AG10803 (cell line): Measurements from ENCODE around the gene PLEKHA8.

ENCODE experiments used
- DNase-seq: peaks from one replicate; pipeline ENCODE4 v3.0.0; 2010; ENCODE audit warnings: low read depth
- H3K4me3 ChIP-seq: 2 replicates; pipeline ENCODE4 v1.5.1; 2011; ENCODE audit warnings: mild to moderate bottlenecking, low read length, control low read depth
- CTCF ChIP-seq: conservative IDR thresholded peaks from 2 replicates; pipeline ENCODE4 v1.5.1; 2011; ENCODE audit warnings: mild to moderate bottlenecking, low read length, control low read depth, inconsistent platforms

PLEKHA8 gene

GRCh38 chr7:30169579-30169978, 141.4 kb downstream of the PLEKHA8 start:
- H3K4me3 ChIP-seq = no peak overlapping the region
- peak; percentile 43 for DNase-seq
- TF ChIP-seq CTCF = no peak

- no peak overlapping the region for H3K4me3 ChIP-seq
- no peak for DNase-seq
- no peak for TF ChIP-seq CTCF
Measured at GRCh38 chr7:30170476-30171205, 142.4 kb downstream of the PLEKHA8 start.

GRCh38 chr7:30171766-30172447, 143.7 kb downstream of the PLEKHA8 start:
- TF ChIP-seq CTCF = no peak
- peak; percentile 32 for DNase-seq
- no peak overlapping the region for H3K4me3 ChIP-seq

GRCh38 chr7:30172451-30172850, 144.2 kb downstream of the PLEKHA8 start:
- no peak overlapping the region for H3K4me3 ChIP-seq
- no peak for DNase-seq
- TF ChIP-seq CTCF = no peak

- DNase-seq = peak; percentile 95
Measured at GRCh38 chr7:30173058-30173897, 145.1 kb downstream of the PLEKHA8 start.

GRCh38 chr7:30175180-30175579, 147.0 kb downstream of the PLEKHA8 start:
- no peak for TF ChIP-seq CTCF
- no peak for DNase-seq
- no peak overlapping the region for H3K4me3 ChIP-seq

More at GRCh38 chr7:30173058-30173897, 145.1 kb downstream of the PLEKHA8 start:
- H3K4me3 ChIP-seq = no peak overlapping the region
- peak; percentile 52 for TF ChIP-seq CTCF
